HTERT RPE-1 (cell line): ENCODE measurements around the gene ARSI.

Experiments used
- in situ Hi-C: fragments of 300-500 bp; cut with MboI; formaldehyde crosslinking; loops from 4 replicates; pipeline ENCODE4 v1.14.3; 2020; ENCODE audit warnings: low sequenced_read_pairs

ARSI gene

DNA sequence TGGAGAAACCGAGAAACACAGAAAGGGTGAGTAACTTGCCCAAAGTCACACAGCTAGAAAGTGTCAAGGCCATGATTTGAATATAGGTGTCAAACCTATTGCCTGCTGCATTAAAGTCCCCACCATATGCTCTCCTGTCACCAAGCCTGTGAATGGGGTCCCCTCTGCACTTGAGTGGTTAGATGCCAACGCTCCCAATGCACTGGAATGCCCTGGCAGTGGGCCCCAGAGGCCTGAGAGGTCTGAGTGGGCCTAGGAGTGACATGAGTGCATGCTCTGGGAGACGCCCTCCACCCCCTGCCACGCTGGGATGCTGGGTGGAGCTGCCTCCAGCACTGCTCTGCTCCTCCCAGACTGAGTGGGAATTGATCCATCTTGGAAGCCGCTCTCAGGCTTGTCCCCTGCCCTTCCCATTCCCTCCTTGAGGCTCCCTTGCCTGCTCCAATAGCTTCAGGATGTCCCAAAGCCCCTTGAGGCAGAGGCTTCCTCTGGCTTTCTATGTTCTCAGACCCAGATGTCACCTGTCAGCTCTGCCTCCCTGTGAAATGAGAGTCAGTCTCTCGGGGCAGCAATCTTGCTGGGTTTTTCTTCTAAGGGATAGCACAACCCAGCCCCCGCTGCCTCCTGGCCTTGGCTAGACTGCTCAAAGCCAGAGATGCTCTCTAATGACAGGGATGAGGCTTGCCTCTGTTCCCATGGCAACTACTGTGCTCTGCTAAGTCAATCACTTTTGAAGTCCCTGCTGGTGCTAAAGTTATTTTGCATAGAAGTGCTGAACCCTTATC is 6.6 kb upstream of the ARSI start:
- in situ Hi-C loops: no loop called here

DNA sequence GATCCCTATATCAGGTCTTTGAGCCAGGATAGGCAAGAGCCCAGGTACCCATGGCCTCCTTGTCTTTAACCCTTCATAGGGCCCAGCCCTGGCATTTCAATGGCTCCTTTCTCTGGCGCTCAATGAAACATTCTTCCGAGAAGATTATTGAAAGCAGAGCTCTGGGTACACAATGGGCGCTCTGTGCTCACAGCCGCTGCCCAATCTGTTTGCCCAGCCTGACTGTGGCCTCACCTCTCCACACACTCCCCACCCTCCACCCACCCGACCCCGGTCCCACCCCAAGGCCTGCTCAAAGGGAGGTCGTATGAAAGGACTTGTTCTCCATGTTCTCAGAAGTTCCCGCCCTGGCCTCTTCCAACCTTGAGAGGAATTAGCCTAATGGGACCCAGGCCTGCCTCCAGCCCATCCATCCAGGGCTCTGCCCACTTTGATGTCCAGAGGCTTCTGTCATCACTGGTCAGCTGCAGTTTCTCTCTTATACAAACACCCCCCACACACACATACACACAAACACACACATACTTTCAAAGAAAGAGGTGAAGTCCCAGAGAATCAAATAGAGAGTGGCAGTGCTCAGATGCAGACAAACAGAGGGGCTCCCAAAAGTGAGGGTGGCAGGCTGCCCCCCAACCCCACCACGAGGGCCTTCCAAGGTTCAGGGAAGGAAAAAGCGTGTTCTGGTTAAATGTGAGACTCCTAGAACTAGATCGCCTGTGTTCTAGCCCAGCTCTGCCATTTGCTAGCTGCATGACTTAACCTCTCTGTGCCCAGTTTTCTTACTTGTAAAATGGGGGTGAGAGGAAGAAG is 5.1 kb upstream of the ARSI start:
- in situ Hi-C loops: no loop called here

DNA sequence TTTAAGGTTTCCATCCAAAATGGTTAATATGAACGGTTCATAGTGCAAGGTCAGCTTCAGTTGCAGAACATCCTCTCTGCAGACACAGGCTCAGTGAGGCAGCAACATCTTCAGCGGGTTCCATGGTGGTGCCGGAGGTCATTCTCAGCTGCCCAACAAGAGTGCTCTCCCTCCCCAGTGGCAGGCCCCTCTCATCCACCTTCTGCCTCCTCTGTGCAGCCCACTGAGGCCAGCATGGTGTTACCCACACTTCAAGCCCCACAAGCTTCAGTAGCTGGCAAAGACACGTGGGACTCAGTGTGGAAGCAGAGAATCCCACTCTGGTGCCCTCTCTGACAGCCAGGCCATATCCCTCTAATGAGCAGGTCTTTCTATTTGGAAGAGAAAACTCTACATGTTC is 4.1 kb upstream of the ARSI start:
- in situ Hi-C loops: no loop called here

DNA sequence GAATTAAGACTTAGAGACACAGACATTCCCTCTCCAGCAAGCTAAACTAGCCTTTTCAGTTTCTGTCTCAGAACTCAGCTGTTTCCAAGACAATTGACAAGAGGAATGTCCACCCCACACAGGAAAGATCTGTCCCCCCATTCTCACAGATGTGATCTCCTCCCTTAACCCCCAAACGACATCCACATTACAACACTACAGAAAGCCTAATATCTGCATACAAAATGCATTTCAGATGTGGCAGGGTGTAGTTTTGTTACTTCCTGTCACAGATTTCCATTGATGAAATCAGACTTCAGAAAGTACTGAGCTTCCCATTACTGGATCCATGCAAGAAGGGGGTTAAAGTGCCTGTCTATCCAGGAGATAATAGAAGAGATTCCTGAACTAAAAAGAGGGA is 2.9 kb upstream of the ARSI start:
- in situ Hi-C loops: no loop called here

DNA sequence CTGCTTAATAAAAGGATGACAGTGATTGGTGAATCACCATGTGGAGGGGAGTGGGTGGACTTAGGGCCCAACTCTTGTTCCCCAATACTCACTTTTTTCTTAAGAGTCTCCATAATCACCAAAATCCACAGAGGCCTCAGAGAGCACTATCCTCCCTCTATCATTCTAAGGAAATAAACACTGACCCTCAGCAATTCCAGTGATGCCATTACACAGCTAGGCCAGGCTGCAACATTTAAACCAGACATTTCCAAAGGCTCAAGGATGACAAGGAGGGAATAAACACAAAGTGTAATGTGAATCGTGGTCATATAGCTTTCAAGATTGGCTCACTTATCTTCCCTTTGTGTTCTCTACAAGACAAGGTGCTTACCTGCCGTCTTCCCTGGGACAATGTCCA is 2.4 kb upstream of the ARSI start:
- in situ Hi-C loops: no loop called here

DNA sequence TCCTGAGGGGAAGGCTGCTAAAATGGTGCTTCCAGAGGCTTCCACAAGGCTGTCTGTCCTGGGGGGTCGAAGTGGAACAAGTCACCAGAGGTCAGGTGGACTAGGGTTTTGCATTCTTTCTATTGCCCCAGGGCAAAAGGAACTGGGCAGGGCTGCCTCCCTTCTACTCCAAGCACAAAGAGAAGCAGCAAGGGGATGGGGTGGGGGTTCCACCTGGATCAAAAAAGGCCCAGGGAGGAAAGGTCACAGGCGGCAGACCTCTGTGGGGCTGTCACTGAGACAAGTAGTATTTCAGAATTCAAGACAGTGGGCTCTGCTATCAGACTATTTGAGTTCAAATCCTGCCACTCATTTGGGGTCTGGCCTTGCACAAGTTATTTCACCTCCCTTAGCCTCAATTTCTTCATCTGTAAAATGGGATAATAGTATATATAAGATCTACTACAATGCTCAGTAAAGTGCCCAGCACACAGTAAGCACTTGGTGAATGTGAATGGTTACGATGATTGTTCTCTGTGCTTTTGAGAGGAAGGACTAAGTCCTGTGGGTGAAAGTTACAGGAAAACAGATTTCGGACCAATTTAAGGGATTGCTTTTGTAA is 1.9 kb upstream of the ARSI start:
- in situ Hi-C loops: no loop called here

DNA sequence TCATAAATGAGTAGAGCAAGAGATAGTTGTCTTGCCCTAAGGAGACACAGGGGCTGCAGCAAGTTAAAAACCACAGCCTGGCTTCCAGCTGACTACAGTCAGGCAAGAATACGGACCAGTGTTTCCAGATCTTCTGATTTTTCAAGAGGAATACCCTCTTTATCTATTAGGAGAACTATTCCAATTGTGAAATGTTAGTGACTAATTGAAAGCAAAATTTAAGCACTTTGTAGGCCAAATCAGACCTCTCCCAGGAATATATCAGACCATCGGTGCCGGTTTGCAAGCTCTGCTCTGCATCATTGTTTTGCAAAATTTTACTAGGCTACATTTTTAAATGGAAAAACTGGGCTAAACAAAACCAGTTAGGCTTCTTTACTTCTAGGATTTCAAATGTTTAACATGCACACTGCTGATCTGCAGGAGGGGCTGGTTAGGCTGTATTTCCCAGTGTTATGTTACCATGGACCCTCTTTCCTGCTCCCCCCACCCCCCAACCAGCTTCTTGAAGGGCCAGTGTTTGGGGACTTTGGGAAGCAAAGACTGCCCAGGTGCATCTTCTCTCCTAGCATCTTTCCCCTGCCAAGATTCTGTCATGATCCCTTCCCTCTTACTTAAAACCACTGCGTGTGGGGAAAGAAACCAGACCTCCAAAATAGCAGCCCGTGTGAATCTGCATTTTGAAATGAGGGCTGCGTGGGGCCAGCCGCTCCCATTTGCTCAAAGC is 1.1 kb upstream of the ARSI start:
- in situ Hi-C loops: no loop called here

DNA sequence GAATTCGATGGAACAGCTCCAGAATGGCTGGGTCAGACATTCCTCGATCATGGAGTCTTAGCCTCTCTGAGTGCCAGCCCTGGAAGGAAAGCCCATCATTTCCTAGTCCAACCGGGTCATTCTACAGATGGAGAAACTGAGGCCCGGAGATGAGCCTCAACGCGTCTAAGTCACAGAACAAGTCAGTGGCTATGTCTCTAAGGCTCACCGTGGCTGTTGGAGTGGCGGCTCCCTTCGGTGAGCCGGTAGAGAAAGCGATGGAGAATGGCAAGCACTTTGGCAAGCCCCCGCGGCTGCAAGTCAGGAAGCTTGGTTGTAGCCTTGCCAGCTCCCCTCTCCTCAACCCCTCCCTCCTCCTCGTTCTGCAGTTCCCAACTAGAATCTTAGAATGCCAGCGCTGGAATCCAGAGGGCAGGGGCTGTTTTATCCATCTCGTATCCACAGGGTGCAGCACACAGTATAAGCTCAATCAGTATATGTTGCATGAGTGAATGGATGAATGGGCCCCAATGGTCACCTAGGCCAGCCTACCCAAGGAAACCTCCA is 438 bp upstream of the ARSI start:
- in situ Hi-C loops: no loop called here

DNA sequence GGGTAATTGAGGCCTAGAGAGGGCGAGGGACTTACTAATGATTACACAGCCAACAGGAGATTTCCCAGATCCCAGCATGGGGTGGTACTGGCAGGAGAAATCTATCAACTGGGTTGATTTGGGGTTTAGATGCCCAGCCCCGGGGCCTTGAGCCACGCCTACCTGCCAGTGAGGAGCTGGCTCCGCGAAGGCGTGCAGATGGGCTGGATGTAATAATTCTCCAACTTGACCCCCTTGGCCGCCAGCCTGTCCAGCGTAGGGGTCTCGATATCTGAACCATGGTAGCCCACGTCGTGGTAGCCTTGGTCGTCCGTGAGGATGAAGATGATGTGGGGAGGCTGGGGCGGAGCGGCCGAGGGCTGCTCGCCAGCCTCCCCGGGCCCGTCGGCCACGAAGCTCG is 804 bp downstream of the ARSI start:
- in situ Hi-C loops: no loop called here

DNA sequence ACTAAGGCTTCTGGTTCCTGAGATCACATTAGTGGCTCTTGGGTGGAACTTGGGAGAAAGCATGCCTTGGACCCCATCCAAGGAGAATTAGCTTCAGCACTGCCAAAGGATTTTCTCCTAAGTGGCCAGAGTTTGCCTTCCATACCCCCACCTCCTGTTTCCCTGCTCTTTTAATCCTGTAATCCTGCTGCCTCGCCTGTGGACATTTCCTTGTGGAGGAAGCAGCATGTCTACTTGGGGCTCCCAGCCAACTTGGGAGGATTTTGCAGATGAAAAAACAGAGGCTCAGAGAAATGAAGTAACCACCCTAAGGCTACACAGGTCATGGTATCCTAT is 1.6 kb downstream of the ARSI start:
- in situ Hi-C loops: no loop called here

DNA sequence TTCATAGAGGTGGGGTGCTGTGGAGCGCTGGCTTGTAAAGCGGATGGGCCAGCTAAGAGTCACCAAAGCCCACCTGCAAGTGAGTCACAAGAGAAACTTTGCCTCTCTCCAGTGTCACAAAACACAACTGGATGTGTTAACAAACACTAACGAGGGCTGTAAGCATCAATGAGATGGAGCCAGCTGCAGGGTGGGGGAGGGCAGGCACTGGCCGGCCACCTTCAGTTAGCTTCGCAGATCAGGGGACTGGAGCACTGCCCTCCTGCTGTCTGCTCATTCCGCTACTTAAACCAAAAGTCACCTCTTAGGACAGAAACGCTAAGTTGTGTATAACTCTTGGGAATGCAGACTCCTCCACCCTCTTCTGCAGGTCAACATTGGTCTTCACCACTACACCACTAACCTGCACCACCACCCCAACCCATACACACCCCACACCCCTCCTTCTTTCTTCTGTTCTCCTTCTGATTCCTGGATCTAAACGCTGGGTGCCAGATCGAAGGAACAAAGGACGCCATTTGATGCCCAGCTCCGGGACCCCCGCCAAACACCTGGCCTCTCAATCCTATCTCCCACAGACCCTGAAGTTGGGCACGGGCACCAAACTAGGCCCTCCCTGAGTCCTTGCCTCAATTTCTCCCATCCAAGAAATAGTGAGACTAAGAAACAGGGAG is 2.1 kb downstream of the ARSI start:
- in situ Hi-C loops: no loop called here

DNA sequence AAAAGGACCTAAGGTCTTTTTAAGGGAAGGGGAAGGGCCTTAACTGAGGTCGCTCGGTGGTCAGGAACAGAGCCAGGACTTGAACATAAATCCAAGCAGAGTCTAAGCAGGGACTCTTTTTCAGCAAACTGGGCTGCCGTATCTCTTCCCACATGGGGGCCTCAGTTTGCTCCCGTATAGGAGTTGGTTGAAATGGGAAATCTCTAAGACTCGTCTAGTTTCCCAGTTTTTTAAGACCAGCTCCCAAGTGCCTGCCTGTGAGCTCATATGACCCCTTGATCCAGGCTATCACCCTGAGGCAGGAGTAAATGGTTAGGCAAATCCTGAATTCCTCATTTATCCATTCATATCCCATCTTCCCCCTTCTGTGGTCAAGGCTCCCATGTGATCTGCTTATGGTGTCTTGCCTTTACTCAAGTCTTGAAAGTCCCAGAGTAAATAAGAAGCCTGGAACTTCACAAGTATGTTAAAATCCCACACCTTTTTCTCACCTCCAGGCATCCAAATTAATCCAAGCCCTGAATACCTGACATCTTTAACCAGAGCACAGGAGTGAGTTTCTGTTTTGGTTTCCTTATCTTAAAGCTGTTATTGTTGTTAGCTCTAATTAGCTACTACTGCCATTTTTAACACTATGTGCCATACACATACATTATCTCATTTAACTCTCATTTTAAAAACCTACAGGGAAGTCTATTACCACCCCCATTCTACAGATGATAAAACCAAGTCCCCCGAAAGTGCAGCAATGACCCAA is 3.0 kb downstream of the ARSI start:
- in situ Hi-C loops: no loop called here

DNA sequence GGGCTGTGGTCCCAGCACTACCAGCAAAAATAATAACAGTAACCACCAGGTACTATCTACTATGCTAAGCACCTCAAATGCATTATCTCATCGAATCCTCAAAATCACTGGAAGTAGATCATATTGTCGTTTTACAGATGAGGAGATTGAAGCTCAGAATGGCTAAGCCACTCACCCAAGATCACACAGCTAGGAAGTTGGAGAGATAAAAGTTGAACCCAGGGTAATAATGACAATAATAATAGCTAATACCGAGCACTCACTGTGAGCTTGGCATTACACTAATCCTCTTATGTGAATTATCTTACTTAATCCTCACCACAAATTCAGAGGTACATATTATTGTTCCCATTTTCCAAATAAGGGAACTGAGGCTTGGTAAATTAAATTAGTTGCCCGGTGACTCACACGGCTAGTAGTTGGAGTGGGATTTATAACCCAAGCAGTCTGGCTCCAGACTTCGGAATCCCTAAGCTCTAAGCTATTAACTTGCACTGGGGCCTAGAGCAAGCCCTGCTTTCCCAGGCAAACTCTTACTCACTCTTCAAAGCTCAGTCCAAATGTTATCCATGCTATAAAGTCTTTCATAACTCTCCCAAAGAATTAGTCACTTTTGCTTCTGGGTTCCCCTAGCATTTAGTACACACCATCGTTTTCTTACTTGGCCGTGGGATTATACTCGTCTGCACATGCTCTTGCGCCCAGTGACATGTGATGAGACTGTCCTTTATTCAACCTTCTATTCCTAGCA is 3.8 kb downstream of the ARSI start:
- in situ Hi-C loops: no loop called here

DNA sequence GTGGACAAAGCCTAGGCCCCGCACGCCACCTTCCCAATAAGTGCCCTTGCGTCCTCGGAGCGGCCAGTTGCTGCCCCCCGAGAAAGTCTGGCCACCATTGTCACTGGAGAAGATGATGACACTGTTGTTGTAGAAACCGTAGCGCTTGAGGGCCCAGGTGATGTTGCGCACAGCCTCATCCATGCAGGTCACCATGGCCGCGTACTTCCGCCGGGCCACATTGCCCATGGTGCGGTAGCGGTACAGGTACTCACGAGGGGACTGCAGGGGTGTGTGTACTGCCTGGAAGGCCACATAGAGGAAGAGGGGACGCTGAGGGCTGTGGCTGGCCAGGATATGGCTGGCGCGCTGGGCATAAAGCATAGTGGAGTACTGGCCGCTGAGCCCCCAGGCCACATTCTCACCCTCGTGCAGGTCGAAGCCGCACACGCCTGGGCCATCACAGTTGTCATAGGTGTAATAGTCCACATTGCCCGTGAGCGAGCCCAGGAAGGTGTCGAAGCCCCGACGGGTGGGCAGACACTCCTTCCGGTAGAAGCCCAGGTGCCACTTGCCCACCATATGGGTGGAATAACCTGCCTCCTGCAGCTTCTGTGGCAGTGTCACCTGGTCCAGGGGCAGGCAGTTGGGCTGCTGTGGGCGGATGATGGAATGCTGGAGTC is 4.6 kb downstream of the ARSI start:
- in situ Hi-C loops: no loop called here

DNA sequence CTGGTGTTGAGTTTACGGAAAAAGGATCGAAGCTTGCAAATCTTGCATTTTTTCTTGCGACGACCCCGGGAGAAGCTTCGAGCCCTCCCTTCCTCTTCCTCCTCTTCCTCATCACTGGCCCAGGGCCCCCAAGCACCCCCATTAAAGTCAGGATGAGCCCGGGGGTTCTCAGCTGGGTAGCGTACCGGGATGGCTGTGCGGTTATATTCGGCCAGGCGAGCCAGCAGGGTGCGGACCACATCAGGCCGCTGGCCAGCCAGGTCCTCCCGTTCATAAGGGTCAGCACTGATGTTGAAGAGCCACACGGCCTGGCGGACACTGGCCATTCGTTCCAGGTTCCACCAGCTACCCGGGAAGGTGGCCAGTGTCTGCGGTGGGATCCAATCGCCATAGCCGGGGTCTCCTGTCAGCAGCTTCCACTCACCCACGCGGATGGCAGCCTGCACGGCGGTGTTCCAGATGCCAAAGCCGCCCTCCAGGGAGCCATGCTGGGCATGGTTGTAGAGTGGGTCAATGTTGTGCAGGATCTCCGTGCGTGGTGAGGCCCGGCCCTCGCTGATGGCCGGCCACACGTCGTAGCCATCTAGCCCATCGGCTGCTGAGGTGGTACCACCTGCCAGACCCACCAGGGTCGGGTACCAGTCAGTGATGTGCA is 5.3 kb downstream of the ARSI start:
- in situ Hi-C loops: no loop called here

DNA sequence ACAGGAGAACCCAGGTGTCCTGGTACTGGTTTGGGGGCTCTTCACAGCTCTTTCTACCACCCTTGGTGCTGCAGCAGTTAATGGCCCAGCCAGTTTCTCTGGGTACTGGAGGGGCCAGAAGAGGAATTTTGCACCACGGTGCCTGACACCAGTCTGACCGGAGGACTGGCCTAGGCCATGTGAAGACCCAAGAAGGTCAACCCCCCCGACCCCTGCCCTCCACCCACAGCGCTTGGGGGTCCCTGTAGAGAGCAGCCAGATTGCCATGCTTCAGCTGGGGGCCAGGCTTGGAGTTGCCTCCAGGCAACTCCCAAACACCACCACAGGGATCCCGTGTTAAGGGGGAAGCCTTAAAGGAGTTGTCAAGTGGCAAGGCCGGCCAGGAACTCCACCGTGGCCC is 6.2 kb downstream of the ARSI start:
- in situ Hi-C loops: no loop called here

DNA sequence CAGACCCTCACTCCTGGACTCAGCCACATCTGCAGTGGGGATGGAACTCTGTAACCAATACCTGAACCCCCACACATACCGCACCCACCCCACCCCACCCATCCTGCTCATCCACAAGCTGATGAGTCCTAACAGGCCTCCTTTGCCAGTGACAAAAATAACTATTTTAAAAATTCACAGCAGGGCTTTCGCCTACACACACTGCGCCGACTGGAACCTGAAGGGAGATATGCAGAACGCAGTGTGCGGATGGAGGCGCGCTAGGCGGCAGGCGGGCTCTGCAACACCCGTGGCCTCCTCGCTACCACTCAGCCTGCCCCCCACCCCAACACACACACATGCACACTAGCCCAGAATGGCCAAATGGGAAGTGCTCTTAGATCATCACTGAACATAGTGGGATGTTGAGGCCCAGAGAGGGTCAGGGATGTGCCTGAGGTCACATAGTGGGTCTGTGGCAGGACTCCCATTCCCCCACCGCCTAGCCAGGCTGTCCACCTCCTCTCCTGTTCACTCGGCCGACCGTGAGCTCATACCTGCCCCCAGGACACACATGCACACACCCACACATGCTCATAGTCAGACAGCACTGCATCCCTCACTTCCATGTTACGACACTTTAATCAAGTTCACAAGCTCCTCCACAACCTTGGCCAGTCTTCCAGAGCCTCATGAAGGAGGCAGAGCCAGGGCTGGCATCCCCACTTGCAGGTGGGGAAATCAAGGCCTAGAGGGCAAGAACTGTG is 6.8 kb downstream of the ARSI start:
- in situ Hi-C loops: no loop called here
